HFFc6 (cell line): ENCODE results near the gene CDH16. TPM values are rescaled to one million over a fixed set of nuclear protein-coding genes. Genes with fewer than 3 reads are reported as not detected.
A peak's percentile ranks its signal among the peaks of the same experiment; 100 is the strongest.

Experiments used
- DNase-seq: peaks from one replicate; pipeline ENCODE4 v3.0.0-alpha.2; 2018
- H3K27ac Mint-ChIP-seq: 2 replicates; pipeline ENCODE4 v1.8.0; 2020; ENCODE audit warnings: mild to moderate bottlenecking, mixed read lengths
- H3K27me3 Mint-ChIP-seq: 2 replicates; pipeline ENCODE4 v1.8.0; 2021; ENCODE audit warnings: mild to moderate bottlenecking, moderate library complexity, mixed read lengths; ENCODE audit not compliant: insufficient read depth
- H3K36me3 Mint-ChIP-seq: 2 replicates; pipeline ENCODE4 v1.8.0; 2021; ENCODE audit warnings: low read depth, mixed read lengths
- H3K4me1 Mint-ChIP-seq: 2 replicates; pipeline ENCODE4 v1.8.0; 2020; ENCODE audit warnings: low read depth, mixed read lengths
- H3K4me3 Mint-ChIP-seq: 2 replicates; pipeline ENCODE4 v1.8.0; 2020; ENCODE audit warnings: mild to moderate bottlenecking, moderate library complexity, mixed read lengths
- H3K9me3 Mint-ChIP-seq: 2 replicates; pipeline ENCODE4 v1.8.0; 2020; ENCODE audit warnings: mild to moderate bottlenecking, mixed read lengths
- total RNA-seq, 6 experiments: library from RNA; stranded (reverse); fragmentation: NEBNext Ultra II Directional; extraction: Animal tissue kit (Norgen Biotek cat#: 25700); gene quantifications; 2 replicates in 1 of 6; 3 replicates in 5 of 6; pipeline ENCODE4 v1.2.3, GENCODE V29; 2021
- TF ChIP-seq, protein P1 (sequence below): fragments of 200-600 bp; sonication (generic); IDR thresholded peaks from 2 replicates; pipeline ENCODE4 v1.5.0; 2021; ENCODE audit warnings: antibody characterized with exemption, mild to moderate bottlenecking

Gene CDH16
- total RNA-seq, 6 experiments from 2014 or later: 0.09 TPM; not detected in 5

DNA sequence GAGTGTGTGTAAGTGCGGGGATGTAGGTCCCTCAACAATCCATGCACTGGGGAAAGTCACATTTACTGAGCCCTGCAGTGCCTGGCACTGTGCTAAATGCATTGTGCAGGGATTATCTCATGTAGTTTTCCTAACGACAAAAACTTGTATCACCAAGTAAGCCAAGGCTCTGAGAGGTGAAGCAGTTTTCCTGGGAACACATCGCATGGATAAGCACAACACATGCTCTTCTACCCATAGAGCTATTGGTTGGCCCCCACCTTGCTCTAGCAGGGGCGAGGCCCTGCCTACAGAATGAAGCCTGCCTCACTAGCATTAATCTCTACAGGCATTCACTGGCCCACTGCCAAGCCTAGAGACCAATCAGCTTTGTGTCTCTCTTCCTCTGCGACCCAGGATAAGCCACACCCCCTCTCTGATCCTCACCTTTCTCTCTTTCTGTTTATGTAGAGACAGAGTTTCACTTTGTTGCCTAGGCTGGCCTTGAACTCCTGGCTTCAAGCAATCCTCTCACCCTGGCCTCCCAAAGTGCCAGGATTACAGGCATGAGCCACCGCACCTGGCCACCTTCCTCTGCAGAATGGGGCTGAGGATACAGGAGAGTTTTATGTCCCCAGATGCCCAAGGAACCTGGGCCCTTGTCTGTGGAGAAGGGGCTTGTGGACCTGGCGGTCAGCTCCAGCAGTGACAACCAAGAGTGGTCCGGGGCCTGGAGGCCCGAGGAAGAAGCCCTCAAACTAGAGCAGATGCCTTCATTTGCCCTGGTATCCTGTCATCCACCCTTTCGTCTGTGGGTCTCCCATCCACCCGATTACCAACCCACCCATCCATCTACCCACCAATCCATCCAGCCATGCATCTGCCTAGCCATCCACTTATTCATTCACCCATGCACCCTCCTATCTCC lies 12.8 kb downstream of the CDH16 start:
- Mint-ChIP-seq H3K27me3 (peaks cover 19% of the 10 kb centered on the region), H3K27ac (no peak overlapping the region), H3K4me3 (no peak overlapping the region), H3K9me3 (no peaks in the 10 kb centered on the region), H3K4me1 (peaks cover 14% of the 10 kb centered on the region), H3K36me3 (no peaks in the 10 kb centered on the region)
- TF ChIP-seq, protein P1, sequence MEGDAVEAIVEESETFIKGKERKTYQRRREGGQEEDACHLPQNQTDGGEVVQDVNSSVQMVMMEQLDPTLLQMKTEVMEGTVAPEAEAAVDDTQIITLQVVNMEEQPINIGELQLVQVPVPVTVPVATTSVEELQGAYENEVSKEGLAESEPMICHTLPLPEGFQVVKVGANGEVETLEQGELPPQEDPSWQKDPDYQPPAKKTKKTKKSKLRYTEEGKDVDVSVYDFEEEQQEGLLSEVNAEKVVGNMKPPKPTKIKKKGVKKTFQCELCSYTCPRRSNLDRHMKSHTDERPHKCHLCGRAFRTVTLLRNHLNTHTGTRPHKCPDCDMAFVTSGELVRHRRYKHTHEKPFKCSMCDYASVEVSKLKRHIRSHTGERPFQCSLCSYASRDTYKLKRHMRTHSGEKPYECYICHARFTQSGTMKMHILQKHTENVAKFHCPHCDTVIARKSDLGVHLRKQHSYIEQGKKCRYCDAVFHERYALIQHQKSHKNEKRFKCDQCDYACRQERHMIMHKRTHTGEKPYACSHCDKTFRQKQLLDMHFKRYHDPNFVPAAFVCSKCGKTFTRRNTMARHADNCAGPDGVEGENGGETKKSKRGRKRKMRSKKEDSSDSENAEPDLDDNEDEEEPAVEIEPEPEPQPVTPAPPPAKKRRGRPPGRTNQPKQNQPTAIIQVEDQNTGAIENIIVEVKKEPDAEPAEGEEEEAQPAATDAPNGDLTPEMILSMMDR: no peak
- DNase-seq: no peak

DNA sequence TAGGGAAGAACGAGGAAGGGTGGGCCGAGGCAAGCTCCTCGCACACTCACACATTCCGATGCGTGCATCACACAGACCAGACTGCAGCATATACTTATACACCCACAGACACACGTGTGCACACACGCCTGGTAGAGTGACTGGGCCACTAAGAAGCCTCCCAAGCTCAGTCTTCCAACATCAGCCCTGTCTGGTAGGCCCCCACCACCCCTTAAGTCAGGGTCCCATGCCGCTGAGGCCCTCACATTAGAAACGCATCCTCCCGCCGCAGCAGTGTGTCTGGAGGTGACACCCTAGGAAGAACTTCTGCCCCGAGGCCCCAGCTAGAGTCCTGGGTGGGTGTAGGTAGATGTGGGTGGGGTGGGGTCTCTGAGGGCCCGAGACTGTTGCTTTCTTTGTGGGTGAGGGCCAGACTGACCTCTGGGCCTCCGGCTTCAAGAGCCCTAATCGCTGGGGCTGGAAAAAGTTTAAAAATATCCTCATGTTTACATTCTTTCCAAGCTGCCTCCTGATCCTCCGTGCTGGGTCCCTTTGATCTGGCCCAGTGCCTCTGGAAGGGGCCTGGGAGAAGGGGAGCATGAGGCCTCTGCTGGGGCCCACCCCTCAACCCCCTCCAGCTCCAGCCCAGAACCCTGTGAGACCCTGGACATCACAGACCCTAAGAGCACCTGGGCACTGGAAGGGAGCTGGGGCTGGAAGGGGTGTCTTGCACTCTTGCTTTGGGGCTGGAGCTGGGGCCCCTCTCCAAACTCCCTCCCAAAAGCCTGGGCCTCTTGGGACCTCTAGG lies 13.6 kb downstream of the CDH16 start:
- Mint-ChIP-seq H3K27me3 (peaks cover 19% of the 10 kb centered on the region), H3K9me3 (no peaks in the 10 kb centered on the region), H3K27ac (peak overlapping the region; percentile 29; the same call in 1 of the 2 replicates), H3K4me3 (no peak overlapping the region), H3K4me1 (peaks cover 22% of the 10 kb centered on the region), H3K36me3 (no peaks in the 10 kb centered on the region)
- TF ChIP-seq, protein P1: no peak
- no peak for DNase-seq

DNA sequence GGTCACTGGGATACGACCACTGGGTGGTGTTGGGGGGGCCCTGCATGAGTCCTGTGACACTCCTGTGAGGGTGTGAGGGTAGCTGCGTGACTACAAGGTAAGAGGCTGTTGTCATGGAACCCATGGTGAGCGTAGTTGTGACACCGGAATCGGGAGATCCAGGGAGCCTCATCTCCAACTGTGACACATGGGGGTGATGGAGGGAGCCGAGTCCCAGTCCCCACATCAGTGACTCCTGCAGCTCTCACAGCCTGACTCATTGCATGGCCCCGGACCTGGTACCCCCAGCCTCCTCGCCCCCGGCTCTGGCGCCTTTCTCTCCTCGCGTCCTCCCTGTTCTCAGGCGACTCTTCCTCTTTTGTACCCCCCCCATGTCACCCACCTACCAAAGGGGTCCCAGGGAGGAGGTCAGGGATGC lies 14.2 kb downstream of the CDH16 start:
- TF ChIP-seq, protein P1: no peak
- no peaks in the 10 kb centered on the region for H3K9me3 Mint-ChIP-seq
- DNase-seq: no peak
- H3K27ac Mint-ChIP-seq: no peak overlapping the region
- peaks cover 19% of the 10 kb centered on the region for H3K27me3 Mint-ChIP-seq
- H3K36me3 Mint-ChIP-seq: no peaks in the 10 kb centered on the region
- peaks cover 28% of the 10 kb centered on the region for H3K4me1 Mint-ChIP-seq
- no peak overlapping the region for H3K4me3 Mint-ChIP-seq

DNA sequence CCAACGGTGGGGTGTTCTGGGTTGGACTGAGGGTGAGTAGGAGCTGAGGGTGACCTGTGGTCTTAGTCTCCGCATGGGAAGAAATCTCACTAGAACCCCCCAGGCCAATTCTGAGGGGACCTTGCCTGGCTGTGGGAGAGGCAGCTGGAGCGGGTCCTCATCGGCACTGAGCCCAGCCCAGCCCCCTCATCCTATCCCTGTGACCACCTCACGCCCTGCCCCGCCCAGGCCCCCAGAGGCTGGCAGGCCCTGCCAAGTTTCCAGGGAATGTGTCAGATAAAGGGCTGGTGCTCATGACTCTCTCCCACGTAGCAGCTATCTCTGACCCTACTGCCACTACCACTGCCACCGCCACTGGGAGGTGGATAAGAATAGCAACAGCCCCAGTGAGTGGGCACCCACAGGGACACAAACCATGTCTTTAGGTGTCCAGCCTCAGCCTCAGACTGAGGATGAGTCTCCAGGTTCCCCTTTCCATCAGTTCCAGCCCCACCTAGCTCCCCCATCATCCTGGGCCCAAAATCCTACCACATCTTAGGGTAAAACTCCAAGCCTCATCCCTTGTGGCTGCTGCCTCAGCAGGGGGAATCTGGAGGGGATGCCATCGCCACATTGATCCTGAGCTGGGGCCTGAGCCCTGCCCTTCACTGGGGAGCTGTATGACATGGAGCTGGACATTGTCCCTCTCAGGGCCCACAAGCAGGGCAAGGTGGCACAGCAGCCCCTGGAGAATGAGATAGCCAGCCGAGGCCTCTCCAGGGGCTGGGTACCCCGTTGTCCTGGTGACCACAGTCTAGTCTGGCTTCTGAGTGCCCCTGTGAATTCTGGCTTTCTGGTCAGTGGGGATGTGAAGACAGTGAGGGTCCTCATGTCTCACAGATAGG lies 14.9 kb downstream of the CDH16 start:
- Mint-ChIP-seq H3K27ac (no peak overlapping the region), H3K36me3 (no peaks in the 10 kb centered on the region), H3K4me3 (no peak overlapping the region), H3K4me1 (peaks cover 34% of the 10 kb centered on the region), H3K27me3 (peaks cover 16% of the 10 kb centered on the region), H3K9me3 (no peaks in the 10 kb centered on the region)
- TF ChIP-seq, protein P1: no peak
- no peak for DNase-seq
